Activated CD4-positive, alpha-beta T cell treated with anti-CD3 and anti-CD28 coated beads for 1 hour (primary cell): ENCODE measurements around the gene TMEM135.
"Not testable (repeated sequence)": the region's sequence is repeated elsewhere in the genome, so short reads cannot be mapped to it uniquely, and the experiment has no call there.

Experiments used
- DNase-seq: peaks from one replicate; pipeline ENCODE4 v3.0.0-alpha.2; 2020

The TMEM135 gene

DNA sequence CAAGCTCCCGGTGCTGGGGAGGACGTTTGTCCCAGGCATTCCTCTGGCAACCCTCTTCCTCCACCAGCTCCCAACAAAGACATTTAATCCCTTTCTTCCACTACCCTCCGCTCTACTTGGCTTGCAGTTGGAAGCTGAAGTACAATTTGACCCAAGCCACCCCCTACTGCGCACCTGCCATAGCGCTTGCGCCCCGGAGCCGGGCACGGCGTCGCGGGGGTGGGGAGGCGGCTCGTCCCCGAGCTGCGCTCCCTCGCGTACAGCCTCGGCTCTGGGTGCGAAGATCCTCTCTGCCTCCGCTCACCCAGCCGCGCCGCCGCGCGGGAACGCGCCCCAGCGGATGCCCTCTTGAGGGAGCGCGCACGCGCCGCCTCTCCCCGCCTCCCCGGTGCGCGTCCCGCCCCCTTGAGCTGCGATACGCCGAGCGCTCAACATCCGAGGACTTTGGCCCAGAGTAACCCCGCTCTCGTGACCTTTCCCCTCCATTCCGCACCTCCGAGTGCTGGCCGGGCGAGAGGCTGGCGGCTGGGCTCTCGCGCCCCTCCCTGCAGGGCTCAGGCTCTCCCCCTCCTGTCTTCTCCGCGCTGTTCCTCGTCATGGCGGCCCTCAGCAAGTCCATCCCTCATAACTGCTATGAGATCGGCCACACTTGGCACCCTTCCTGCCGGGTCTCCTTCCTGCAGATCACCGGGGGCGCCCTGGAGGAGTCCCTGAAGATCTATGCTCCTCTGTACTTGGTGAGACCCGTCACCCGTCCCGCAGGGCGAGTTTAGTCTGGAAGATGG, at the start of gene TMEM135:
Gene TMEM135 (plus strand): TSS at position 485 of the 785 bp plus-strand sequence. CDS start 112 bp downstream, at position 597.
- DNase-seq = peak; percentile 85

DNA sequence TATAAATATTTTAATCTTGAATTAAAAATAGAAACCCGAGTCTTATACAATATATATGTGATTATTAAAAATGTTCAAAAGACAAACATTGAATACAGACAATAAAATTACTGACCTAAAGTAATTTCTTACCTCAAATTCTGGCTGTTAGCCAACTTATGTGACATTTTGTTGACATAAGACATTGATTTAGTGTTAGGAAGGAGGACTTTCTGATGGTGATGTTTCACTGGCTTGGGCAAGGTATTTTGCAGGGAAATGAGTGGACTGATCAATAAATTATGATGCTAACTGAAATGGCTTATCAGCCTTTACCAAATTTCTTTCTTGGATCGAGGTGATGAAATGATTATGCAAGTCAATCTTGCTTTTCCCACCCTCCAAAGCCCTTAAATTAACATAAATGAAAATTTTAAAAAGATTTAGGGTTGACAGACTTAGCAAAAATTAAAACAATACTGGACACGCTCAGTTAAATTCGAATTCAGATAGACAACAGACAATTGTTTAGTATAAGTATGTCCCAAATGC, 49.3 kb upstream of the TMEM135 start:
- no peak for DNase-seq

DNA sequence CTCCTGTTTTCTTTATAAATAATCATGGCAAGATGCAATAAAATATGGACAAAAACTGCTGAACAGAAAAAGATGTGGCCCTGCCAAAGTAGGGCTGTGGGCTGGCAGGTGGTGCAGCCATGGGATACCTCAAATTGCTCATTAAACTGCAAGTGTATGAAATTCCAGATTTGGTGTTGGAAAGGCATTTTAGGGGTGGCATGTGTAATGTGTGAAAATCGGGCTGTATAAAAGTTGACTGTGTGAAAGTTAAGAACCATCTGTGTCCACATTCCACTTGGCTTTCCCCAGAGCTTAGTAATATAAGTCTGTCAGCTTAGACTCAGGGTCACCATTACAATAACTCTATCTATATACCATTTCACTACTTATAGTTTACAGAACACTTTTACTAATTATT, 47.7 kb upstream of the TMEM135 start:
- DNase-seq = no peak

DNA sequence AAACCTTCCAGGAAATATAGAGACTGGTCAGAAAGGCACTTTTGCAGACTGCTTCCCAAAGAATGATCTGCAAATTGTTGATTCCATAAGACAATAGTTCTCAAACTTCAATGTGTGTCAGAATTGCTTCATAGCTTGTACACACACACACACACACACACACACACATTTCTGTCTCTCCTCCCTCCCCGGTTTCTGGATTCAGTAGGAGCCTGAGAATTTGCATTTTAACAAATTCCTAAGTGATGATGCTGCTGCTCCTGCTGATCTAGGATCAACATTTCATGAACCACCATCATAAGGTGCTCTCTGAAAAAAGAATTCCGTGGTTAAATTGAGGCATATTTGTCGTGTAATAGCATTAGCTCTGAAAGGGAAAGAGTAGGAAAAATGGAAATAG, 47.2 kb upstream of the TMEM135 start:
- DNase-seq = no peak

DNA sequence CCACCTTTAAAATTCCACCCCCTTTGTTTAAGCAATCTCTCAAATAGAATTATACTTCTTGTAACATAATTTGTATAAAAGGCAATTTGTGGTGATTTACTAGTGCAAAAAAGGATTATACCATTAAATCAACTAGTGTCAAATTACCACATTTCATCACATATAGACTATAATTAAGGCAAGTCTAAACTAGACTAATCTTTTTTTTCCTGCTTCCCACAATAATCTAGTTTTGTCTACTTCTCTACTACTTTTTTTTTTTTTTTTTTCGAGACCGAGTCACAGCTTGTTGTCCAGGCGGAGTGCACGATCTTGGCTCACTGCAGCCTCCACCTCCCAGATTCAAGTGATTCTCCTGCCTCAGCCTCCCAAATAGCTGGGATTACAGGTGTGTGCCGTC, 46.4 kb upstream of the TMEM135 start:
- no peak for DNase-seq

DNA sequence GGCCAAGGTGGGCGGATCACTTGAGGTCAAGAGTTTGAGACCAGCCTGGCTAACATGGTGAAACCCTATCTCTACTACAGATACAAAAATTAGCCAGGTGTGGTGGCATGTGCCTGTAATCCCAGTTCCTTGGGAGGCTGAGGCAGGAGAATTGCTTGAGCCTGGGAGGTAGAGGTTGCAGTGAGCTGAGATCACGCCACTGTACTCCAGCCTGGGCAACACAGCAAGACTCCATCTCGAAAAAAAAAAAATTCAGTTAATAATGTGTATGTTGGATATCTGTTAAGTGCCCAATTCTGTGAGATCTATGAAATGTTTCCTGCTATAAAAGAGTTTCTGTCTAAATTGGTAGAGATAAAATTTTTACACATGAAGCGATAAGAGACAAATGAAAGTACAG, 45.4 kb upstream of the TMEM135 start:
- DNase-seq = not testable (repeated sequence)

DNA sequence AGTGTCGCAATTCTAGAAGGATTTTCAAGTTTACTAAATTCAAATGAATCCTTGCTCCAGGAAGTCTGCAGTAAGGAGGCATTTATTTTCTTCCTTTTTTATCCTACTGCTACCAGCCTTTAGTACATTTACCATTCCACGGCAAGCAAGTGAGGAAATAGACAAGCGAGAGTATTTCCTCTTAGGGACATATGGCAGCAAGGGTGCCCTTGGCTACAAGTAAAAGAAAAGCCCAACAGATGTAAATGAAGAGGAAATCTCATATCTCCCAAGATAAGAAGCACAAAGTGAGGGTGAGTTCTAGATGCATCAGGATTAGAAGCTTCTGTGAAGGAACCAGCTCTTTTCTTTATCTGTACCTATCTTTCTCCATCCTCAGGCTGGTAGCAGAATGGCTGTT, 44.7 kb upstream of the TMEM135 start:
- DNase-seq = no peak

DNA sequence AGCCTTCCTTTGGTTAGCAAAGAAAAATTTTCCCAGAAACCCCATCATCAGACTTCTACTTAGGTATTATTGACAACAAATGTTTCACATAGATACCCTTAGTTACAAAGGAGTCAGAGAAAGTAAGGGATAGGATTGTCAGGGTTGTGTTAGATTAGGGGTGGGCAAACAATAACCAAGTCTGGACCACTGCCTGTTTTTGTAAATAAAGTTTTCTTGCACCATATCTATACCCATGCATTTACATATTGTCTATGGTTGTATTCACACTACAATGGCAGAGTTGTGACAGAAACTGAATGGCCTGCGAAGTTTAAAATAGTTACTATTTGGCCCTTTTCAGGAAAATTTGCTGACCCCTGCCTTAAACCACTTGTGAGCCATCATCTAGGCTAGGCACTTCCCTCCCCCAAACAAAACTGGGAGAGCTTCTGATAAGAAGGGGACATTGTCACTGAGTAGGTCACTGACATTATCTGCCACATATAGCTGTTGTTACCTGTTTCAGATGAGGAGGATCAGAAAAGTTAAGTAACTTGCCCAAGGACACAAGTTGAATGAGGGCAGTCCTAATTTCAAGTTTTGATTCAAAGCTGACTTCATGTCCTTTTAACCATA, 40.7 kb upstream of the TMEM135 start:
- no peak for DNase-seq

DNA sequence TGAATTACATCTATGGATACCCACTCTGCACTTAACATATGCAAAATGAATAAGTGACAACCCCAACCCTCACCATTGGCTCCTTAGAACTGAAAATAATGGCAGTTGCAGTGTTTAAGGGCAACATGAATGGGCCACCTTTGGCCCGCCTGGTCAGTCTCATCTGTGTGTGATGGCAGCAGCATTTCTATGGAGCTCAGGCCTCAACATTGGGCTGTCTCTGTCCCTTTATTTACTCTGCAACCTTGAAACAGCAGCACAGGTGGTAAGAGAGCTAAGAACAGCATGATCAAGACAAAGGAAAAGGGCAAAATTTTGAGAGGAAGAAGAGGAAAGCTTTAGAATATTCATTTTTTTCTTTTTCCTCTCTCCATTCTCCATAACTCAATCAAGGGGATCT, 38.3 kb upstream of the TMEM135 start:
- DNase-seq = no peak

DNA sequence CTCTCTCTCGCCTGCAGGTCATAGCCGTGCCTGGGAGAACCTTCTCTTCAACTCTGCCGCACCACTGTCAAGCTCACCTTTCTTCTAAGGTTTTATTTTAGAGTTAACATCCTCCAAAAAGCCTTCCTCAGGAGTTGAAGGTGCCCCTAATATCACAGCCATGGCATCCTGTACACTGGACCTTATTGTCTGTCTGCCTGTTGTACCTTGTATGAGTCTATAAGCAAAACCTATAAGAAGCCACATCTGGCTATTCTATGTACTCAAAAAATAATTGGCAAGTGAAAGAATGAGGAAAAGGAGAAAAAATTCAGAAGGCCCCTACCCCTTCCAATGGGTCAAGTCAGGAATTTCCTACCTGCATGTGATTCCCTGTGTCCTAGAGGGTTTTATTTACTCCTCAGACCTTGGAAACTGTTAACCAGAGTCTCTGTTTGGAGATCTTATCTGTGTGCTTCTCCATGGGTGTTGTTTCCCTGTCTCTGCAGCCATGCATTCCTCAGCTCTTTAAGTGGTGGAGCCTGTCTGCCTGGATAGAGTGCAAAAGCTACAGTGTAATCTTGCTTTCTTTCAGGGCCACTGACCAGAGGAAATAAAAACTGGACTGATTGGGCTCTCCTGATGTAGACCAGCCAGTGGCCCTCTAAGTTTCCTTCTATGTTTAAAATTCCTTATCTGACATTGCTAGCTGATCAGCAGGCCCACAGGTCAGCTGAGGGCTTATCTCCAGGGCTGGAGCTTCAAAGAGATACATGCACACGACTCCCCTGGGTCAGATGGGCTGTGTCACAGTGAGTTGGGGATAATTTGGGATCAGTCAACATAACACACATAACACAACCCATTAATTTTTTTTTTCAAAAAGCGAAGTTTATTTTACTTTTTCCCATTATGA, 37.6 kb upstream of the TMEM135 start:
- no peak for DNase-seq

DNA sequence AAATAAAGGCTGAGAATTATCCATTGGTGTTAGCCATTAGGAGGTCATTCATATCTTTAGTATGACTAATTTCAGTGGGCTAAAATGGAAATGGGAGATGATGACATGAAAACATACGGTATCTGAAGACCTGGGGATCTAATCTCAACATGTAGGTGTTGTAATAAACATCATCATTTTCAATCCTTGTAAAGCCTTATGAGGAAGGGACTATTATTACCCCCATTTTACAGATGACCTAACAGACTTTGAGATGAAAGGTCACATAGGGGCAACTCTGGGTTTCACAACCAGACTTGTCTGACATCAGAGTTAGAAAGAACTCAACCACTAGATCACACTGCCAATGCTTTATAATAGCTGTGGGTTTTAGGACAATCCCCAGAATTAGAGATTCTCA, 34.8 kb upstream of the TMEM135 start:
- DNase-seq = no peak

DNA sequence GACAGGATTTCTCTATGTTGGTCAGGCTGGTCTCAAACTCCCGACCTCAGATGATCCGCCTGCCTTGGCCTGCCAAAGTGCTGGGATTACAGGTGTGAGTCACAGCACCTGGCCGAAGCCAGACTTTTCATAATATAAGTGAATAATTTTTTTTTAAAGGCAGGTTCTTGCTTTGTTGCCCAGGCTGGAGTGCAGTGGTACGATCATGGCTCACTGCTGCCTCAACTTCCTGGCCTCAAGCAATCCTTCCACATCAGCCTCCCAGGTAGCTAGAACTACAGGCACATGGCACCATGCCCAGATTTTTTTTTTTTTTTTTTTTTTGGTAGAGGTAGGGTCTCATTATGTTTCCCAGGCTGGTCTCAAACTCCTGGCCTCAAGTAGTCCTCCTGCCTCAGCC, 33.5 kb upstream of the TMEM135 start:
- not testable (repeated sequence) for DNase-seq

DNA sequence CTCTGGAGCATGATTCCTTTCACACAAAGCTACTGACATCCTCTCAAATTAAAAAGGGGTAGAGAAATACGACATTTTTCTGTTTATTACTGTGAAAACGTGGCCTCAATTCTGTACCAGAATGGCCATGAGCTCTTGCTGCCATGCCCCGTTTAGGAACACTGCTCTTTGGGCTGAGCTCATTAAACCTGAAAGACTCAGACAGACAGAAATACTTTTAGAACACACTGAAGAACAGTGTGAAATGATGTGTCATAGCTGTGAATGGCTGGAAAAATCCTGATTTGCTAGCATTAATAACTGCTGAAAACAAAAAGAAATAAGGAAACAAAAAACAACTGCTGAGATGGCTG, 32.2 kb upstream of the TMEM135 start:
- DNase-seq = no peak

DNA sequence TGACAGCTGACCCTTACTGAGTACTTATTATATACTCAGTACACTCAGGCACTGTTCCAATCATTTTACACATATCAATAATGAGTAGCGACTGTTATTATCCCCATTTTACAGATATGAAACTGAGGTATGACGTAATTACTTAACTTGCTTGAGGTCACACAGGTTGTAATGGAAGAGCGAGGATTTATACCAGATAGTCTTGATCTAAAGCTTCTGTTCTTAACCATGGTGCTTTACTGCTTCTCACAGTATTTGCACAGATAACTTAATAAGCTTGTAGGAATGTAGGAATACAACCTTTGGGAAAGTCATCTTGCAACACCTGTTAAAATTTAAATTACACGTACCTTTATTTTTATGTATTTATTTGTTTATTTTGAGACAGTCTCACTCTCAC, 31.7 kb upstream of the TMEM135 start:
- no peak for DNase-seq

DNA sequence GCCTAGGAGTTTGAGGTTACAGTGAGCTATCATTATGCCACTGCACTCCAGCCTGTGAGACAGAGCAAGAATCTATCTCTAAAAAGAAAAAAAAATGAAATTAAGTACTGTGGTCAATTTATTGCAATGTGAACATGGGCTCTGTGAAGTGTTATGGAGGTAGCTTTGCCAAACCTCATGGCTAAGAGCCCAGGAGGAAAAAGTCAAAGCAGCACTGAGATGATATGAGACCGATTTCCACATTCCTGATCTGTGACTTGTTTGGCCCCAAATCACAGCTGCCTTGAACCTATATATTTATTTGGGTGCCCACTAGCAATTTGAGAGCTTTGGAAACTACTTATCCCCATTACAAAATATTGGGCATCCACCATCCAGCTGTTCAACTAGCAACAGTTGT, 29.8 kb upstream of the TMEM135 start:
- no peak for DNase-seq

DNA sequence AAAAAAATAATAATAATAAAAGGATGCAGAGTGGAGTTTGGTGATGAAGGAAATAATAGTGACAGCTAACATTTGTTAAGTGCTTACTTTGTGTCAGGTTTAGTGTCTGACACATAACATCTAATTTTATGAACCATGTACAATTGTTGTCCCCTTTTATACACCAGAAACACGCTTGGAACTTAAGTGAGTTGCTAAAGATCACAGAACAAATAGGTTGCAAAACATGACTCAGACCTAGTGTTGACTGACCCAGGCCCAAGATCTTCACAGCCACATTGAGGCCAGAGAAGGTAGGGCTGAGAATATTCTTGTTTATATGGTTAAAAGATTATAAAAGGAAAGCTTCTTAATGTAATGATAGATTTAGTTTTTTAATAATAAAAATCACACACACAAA, 25.6 kb upstream of the TMEM135 start:
- DNase-seq = no peak

DNA sequence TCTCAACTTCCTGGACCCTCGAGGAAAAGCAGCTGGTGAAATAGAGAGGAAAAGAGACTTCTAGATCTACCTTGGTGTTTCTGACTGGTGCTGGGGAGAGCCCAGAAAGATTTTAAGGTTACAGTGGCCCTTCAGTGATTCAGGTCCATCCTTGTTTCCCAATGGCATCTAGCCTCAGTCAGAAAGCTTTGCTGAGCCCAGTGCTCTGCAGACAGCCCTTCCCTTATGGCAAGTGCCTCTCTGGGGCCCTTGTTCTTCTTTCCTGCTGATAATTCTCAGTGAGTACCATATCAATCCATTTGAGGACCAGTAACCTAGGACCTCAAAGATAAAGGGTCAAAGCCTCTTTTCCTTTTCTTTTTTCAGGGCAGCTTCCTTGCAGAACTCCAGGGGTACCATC, 25.1 kb upstream of the TMEM135 start:
- DNase-seq = no peak

DNA sequence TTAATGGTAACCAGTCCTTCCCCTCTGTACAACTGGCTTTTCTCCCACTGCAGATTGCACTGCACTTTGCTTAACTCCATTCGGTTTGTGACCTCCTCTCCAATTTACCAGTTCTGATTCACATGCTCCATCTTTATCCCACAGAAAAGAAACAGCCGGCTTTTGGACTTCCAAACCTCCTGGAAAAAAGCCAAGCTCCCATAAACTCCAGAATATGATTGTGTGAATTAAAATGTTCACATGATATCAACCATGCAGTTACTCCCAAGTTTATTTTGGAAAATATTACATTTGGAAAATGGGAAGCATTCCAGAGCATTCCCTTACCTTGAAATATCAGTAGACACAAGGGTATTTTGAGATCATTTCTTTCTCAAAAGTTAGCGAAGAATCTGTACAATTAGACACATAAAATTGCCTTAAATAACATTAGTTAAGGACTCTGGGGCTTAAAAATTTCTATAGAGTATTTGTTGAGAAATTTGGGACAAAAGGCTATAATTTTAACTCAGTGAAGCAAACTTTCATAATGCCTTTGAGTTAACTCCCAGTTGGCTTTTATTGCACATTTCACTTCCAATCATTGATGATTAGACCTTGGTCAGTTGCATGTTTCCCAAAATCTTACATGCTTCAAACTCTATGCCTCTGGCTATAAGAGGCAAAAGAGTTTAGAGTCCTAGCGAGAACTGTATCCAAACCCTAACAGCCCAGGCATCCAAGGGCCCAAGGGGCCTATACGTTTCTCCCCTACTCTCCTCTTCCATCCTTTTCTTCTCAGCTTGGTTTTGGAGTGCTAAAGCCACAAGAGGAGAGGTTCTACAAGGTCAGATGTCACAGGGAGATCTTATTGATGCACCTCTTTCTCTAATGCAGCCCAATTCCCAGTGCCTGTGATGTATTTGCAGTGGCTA, 23.6 kb upstream of the TMEM135 start:
- no peak for DNase-seq

DNA sequence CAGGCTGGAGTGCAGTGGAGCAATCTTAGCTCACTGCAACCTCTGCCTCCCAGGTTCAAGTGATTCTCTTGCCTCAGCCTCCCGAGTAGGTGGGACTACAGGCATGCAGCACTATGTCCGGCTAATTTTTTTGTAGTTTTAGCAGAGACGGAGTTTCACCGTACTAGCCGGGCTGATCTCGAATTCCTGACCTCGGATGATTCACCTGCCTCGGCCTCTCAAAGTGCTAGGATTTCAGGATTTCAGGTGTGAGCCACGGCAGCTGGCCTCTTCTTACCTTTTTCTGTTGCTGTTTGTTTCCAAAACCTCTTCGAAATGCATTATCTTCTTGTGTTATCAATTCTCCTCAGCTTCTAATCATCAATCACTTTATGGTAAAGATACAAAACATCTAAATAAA, 22.1 kb upstream of the TMEM135 start:
- no peak for DNase-seq

DNA sequence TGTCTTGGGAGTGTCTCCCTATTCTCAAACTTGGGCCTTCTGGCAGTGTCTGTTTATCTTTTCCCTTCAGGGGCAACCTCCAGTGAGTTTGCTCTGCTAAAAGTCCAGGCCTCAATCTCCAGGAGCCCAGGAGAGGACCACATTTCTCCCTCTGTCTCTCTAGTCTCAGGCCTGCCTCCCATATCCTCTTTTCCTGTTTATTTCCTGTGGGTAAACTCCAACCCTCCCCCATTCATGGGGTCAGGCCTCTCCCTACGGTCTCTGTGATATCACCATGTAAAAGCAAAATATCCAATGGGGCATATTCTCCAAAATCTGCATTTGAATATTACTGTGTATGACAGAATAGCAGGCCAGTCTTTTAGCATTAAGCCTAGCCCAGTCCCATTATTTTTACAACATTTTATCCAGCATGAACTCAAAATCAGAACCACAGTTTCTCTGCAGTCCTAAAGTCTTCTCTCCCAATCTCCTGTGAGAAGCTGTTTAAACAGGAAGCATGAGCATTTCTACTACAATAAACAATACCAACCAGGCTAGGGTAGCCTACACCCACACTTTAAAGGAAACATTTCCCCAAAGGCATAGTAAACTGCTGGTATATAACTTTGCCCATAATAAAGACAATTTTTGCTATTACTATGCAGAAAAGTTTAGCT, 18.0 kb upstream of the TMEM135 start:
- no peak for DNase-seq

DNA sequence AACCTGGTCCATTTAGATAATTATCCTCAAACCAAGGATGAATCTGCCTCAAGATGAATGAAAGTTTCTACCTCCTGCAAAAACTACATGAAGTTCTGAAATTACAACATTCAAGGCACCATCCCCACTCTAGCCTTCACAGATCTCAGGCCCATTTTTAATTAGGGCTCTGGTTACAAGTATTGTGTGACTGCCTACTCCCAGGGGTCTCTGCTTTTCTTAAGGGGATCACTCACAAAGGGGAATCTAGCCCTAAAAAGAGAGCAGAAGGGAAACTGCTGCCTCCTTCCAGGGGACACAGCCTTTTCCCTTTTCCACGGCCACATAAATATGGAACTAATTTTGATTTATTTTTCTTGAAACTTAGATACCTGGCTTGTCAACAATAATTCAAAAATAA, 17.4 kb upstream of the TMEM135 start:
- DNase-seq = no peak
